CD4-positive, CD25-positive, alpha-beta regulatory T cell (primary cell): ENCODE data around the gene SH3TC2. TPM values are rescaled to one million over a fixed set of nuclear protein-coding genes. Genes with fewer than 3 reads are reported as not detected.

Experiments used
- ATAC-seq, 2 donors: fragments of 150-1000 bp; cut with Tn5 transposase; one replicate each; pipeline ENCODE4 v1.10.0; 2021; ENCODE audit warnings: low read depth in 2 of 2, moderate number of reproducible peaks in 2 of 2, moderate library complexity in 1 of 2
- DNase-seq, 3 donors: peaks; one replicate each; pipeline versions ENCODE4 v3.0.0 to v3.0.0-alpha.2; 2012 to 2022; ENCODE audit warnings: mixed read lengths in 1 of 3
- H3K27ac ChIP-seq: one replicate; pipeline ENCODE4 v1.7.0; 2013; ENCODE audit warnings: mild to moderate bottlenecking, low read length; ENCODE audit not compliant: insufficient read depth, poor library complexity, severe bottlenecking
- H3K27me3 ChIP-seq: one replicate; pipeline ENCODE4 v1.7.0; 2013; ENCODE audit warnings: low read length; ENCODE audit not compliant: control insufficient read depth, insufficient read depth
- H3K36me3 ChIP-seq: one replicate; pipeline ENCODE4 v1.7.0; 2013; ENCODE audit warnings: mild to moderate bottlenecking, low read length, moderate library complexity; ENCODE audit not compliant: control insufficient read depth, insufficient read depth
- H3K4me1 ChIP-seq: 2 replicates; pipeline ENCODE4 v1.7.0; 2013; ENCODE audit warnings: mild to moderate bottlenecking, low read length; ENCODE audit not compliant: insufficient read depth, control insufficient read depth, poor library complexity, severe bottlenecking
- H3K4me3 ChIP-seq: one replicate; pipeline ENCODE4 v1.7.0; 2013; ENCODE audit warnings: low read depth, mild to moderate bottlenecking, low read length, moderate library complexity
- H3K9me3 ChIP-seq, 2 experiments: 1 replicate in 1 of 2; 2 replicates in 1 of 2; pipeline ENCODE4 v1.7.0; 2013; ENCODE audit warnings: low read length in 2 of 2, mild to moderate bottlenecking in 1 of 2, moderate library complexity in 1 of 2; ENCODE audit not compliant: control insufficient read depth in 2 of 2
- H3K27ac Mint-ChIP-seq, 3 donors: one replicate each; pipeline ENCODE4 v1.8.0; 2020 to 2022; ENCODE audit warnings: mild to moderate bottlenecking in 3 of 3, mixed read lengths in 3 of 3, moderate library complexity in 2 of 3
- H3K27me3 Mint-ChIP-seq: one replicate; pipeline ENCODE4 v1.8.0; 2022; ENCODE audit warnings: mild to moderate bottlenecking, mixed read lengths
- H3K36me3 Mint-ChIP-seq: one replicate; pipeline ENCODE4 v1.8.0; 2020; ENCODE audit warnings: mixed read lengths
- H3K4me1 Mint-ChIP-seq, 4 donors: one replicate each; pipeline ENCODE4 v1.8.0; 2020 to 2022; ENCODE audit warnings: mixed read lengths in 4 of 4, mild to moderate bottlenecking in 1 of 4
- H3K4me3 Mint-ChIP-seq, 4 donors: one replicate each; pipeline ENCODE4 v1.8.0; 2020 to 2022; ENCODE audit warnings: mild to moderate bottlenecking in 4 of 4, mixed read lengths in 4 of 4, moderate library complexity in 3 of 4
- H3K9me3 Mint-ChIP-seq, 7 donors: one replicate each; pipeline ENCODE4 v1.8.0; 2020 to 2022; ENCODE audit warnings: mixed read lengths in 7 of 7, mild to moderate bottlenecking in 3 of 7, moderate library complexity in 2 of 7
- polyA plus RNA-seq, 4 donors: library from polyadenylated mRNA; unstranded; fragments of 300-500 nt; fragmentation: Illumina TruSeq; gene quantifications; one replicate each; pipeline ENCODE4 v1.2.3, GENCODE V29; 2021
- total RNA-seq: library from RNA; stranded (reverse); gene quantifications from one replicate; pipeline ENCODE4 v1.2.3, GENCODE V29; 2022

Gene SH3TC2
- total and polyA plus RNA-seq, 5 donors from 2014 or later = 0.69 TPM; not detected in 4

- no peaks in the 10 kb centered on the region for H3K36me3 Mint-ChIP-seq
These were observed 17.8 kb downstream of the SH3TC2 start for GRCh38 chr5:149045089-149045460.

GRCh38 chr5:149044453-149045088, 18.3 kb downstream of the SH3TC2 start:
- H3K36me3 ChIP-seq = no peaks in the 10 kb centered on the region
- Mint-ChIP-seq H3K4me3 (no peak overlapping the region), H3K36me3 (no peaks in the 10 kb centered on the region), H3K27ac (no peak overlapping the region), H3K9me3 (peaks cover 0 to 1% (median 0%) of the 10 kb centered on the region in 7 donors), H3K4me1 (no peaks in the 10 kb centered on the region), H3K27me3 (no peaks in the 10 kb centered on the region)
- H3K4me1 ChIP-seq = no peaks in the 10 kb centered on the region
- H3K4me3 ChIP-seq = no peak overlapping the region
- H3K27ac ChIP-seq = no peak overlapping the region
- H3K27me3 ChIP-seq = peaks cover 5% of the 10 kb centered on the region
- DNase-seq (no peak), ATAC-seq (no peak)
- H3K9me3 ChIP-seq = no peaks in the 10 kb centered on the region

More at GRCh38 chr5:149045089-149045460, 17.8 kb downstream of the SH3TC2 start:
- DNase-seq (no peak), ATAC-seq (no peak)
- Histone ChIP-seq H3K27me3 (peaks cover 5% of the 10 kb centered on the region), H3K4me1 (no peaks in the 10 kb centered on the region), H3K4me3 (no peak overlapping the region), H3K27ac (no peak overlapping the region), H3K9me3 (no peaks in the 10 kb centered on the region), H3K36me3 (no peaks in the 10 kb centered on the region)
- Mint-ChIP-seq H3K9me3 (peaks cover 0 to 1% (median 0%) of the 10 kb centered on the region in 7 donors), H3K4me3 (no peak overlapping the region), H3K27ac (no peak overlapping the region), H3K27me3 (no peaks in the 10 kb centered on the region), H3K4me1 (no peaks in the 10 kb centered on the region)

- no peaks in the 10 kb centered on the region for H3K36me3 ChIP-seq
- DNase-seq (no peak), ATAC-seq (no peak)
- H3K27me3 ChIP-seq = peaks cover 5% of the 10 kb centered on the region
- no peak overlapping the region for H3K4me3 ChIP-seq
- no peaks in the 10 kb centered on the region for H3K4me1 Mint-ChIP-seq
- H3K27ac Mint-ChIP-seq = no peak overlapping the region
- H3K9me3 ChIP-seq = no peaks in the 10 kb centered on the region
- H3K36me3 Mint-ChIP-seq = no peaks in the 10 kb centered on the region
- peaks cover 0 to 1% (median 0%) of the 10 kb centered on the region in 7 donors for H3K9me3 Mint-ChIP-seq
- H3K4me1 ChIP-seq = no peaks in the 10 kb centered on the region
- H3K27ac ChIP-seq = no peak overlapping the region
- H3K27me3 Mint-ChIP-seq = no peaks in the 10 kb centered on the region
- H3K4me3 Mint-ChIP-seq = no peak overlapping the region
These were observed 19.2 kb downstream of the SH3TC2 start for GRCh38 chr5:149043641-149044040.

- DNase-seq = no peak
- H3K27ac ChIP-seq = no peak overlapping the region
- H3K27me3 Mint-ChIP-seq = peaks cover 4% of the 10 kb centered on the region
- no peak overlapping the region for H3K4me3 Mint-ChIP-seq
- H3K36me3 ChIP-seq = no peaks in the 10 kb centered on the region
- peaks cover 2% of the 10 kb centered on the region for H3K27me3 ChIP-seq
- ATAC-seq = no peak
- H3K4me1 Mint-ChIP-seq = no peaks in the 10 kb centered on the region
- H3K4me3 ChIP-seq = no peak overlapping the region
- H3K9me3 Mint-ChIP-seq = peaks cover 0 to 1% (median 0%) of the 10 kb centered on the region in 7 donors
- H3K36me3 Mint-ChIP-seq = no peaks in the 10 kb centered on the region
- no peaks in the 10 kb centered on the region for H3K4me1 ChIP-seq
- H3K9me3 ChIP-seq = no peaks in the 10 kb centered on the region
- H3K27ac Mint-ChIP-seq = no peak overlapping the region
These were observed 20.0 kb downstream of the SH3TC2 start for GRCh38 chr5:149042865-149043264.

DNA sequence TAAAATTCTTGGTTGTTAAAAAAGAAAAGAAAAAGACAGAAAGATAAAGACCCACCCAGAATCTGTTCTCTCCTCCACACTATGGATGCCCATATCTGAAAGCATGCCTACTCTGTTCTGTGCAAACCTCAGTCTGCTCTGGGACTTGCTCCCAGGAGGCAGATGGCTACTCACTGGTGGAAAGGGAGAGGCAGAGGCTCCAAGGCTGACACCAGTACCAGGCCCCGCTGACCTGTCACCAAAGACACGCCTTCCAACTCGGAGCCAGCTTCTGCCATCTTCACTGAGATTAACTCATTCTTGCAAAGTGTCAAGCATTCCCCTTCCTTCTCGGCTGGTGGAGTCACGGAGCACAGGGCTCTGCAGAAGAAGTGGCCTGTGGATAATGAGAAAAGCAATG, 21.6 kb downstream of the SH3TC2 start:
- peaks cover 0 to 1% (median 0%) of the 10 kb centered on the region in 7 donors for H3K9me3 Mint-ChIP-seq
- no peaks in the 10 kb centered on the region for H3K9me3 ChIP-seq
- H3K4me1 Mint-ChIP-seq = no peaks in the 10 kb centered on the region
- peaks cover 1% of the 10 kb centered on the region for H3K27me3 ChIP-seq
- DNase-seq (no peak), ATAC-seq (no peak)
- no peaks in the 10 kb centered on the region for H3K36me3 Mint-ChIP-seq
- H3K4me3 ChIP-seq = no peak overlapping the region
- H3K27ac ChIP-seq = no peak overlapping the region
- H3K4me3 Mint-ChIP-seq = no peak overlapping the region
- no peak overlapping the region for H3K27ac Mint-ChIP-seq
- H3K27me3 Mint-ChIP-seq = peaks cover 5% of the 10 kb centered on the region
- no peaks in the 10 kb centered on the region for H3K4me1 ChIP-seq
- H3K36me3 ChIP-seq = no peaks in the 10 kb centered on the region

DNA sequence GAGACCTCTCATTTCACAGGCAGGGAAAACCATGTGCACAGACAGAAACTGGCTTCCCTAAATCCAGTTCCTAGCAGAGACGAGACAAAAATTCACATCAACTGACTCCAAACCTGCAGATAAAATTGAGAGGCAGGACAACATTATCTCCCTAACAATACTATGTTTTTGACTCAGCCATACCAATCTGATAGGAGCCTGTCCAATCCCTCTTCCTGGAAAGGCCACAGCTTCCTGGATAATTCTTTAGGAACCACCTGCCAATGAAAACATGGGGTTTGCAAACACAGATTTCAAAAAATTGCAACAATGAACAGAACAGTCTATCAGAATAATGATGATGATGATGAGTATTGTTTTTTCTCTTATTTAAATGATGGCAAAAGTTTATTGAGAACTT, 22.4 kb downstream of the SH3TC2 start:
- Mint-ChIP-seq H3K4me1 (no peaks in the 10 kb centered on the region), H3K9me3 (peaks cover 0 to 1% (median 0%) of the 10 kb centered on the region in 7 donors), H3K4me3 (no peak overlapping the region), H3K27me3 (peaks cover 9% of the 10 kb centered on the region), H3K27ac (no peak overlapping the region), H3K36me3 (no peaks in the 10 kb centered on the region)
- Histone ChIP-seq H3K36me3 (no peaks in the 10 kb centered on the region), H3K27ac (no peak overlapping the region), H3K27me3 (peaks cover 1% of the 10 kb centered on the region), H3K4me3 (no peak overlapping the region), H3K9me3 (no peaks in the 10 kb centered on the region), H3K4me1 (no peaks in the 10 kb centered on the region)
- no peak for ATAC-seq
- DNase-seq = no peak

DNA sequence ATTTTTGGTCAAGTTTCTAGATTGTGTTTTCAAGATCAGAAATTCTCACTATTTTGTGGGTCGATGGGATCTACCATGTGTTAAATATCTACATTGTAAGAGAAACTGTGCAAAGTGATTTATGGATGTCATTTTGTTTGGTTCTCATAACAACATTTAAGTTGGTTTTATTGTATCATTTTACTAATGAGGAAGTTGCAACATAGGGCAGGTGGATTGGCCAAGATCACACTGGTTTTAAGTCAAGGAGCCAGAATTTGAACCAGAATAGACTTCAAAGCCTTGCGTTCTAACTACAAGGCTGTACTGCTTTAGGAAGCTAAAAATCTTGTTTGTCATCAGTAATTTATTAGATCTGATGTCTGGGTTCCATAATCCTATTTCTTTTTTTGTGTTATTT, 23.4 kb downstream of the SH3TC2 start:
- peaks cover 1% of the 10 kb centered on the region for H3K27me3 ChIP-seq
- H3K4me1 ChIP-seq = no peaks in the 10 kb centered on the region
- no peak overlapping the region for H3K4me3 ChIP-seq
- no peak overlapping the region for H3K27ac Mint-ChIP-seq
- H3K36me3 Mint-ChIP-seq = no peaks in the 10 kb centered on the region
- no peaks in the 10 kb centered on the region for H3K9me3 ChIP-seq
- H3K36me3 ChIP-seq = no peaks in the 10 kb centered on the region
- H3K9me3 Mint-ChIP-seq = peaks cover 0 to 1% (median 0%) of the 10 kb centered on the region in 7 donors
- H3K4me3 Mint-ChIP-seq = no peak overlapping the region
- ATAC-seq (no peak), DNase-seq (no peak)
- H3K27me3 Mint-ChIP-seq = peaks cover 14% of the 10 kb centered on the region
- H3K27ac ChIP-seq = no peak overlapping the region
- H3K4me1 Mint-ChIP-seq = peaks cover 0 to 3% (median 0%) of the 10 kb centered on the region in 4 donors

DNA sequence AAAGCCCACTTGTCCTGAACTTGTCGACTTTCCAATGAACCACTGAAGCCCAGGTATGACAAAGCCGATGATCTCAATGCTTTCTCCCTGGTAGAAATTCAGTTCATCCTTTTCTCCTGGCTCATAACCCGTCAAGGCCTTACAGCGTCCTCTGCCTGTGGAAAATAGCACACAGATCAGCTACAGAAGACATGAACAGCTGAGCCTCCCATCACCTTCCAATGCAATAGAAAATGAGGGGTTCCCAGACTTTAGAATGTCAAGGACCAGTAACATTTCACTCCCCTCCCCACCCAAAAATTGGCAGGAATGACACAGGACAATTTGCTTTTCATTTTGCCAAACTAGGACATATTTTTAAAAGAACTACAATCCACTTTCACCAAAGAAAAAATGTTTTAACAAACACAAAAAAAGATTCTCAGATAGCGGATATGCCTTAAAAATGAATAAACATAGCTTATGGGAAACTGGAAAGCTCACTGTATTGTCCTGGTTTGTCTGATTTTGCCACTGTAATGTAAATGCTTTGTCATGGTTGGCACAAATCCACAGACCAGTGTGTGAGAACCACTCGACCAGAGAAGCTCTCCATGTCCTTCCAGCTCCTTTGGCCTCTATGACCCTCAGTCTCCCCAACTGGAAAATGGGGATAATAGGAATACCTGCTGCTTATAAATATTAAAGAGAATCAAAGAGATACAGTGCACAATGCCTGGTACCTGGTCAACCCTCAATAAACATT, 24.4 kb downstream of the SH3TC2 start:
- Mint-ChIP-seq H3K27me3 (peaks cover 14% of the 10 kb centered on the region), H3K27ac (no peak overlapping the region)

More for the DNA sequence above, 24.4 kb downstream of the SH3TC2 start:
- DNase-seq (no peak), ATAC-seq (no peak)
- no peak overlapping the region for H3K4me3 Mint-ChIP-seq
- no peaks in the 10 kb centered on the region for H3K36me3 ChIP-seq
- no peaks in the 10 kb centered on the region for H3K4me1 ChIP-seq
- no peaks in the 10 kb centered on the region for H3K9me3 Mint-ChIP-seq
- H3K9me3 ChIP-seq = no peaks in the 10 kb centered on the region
- H3K4me1 Mint-ChIP-seq = peaks cover 0 to 3% (median 2%) of the 10 kb centered on the region in 4 donors
- H3K36me3 Mint-ChIP-seq = no peaks in the 10 kb centered on the region
- H3K4me3 ChIP-seq = no peak overlapping the region
- H3K27me3 ChIP-seq = no peaks in the 10 kb centered on the region
- H3K27ac ChIP-seq = no peak overlapping the region
